ENCODE data around the gene TLE6. TPM values are rescaled to one million over a fixed set of nuclear protein-coding genes. Genes with fewer than 3 reads are reported as not detected.

TLE6 gene
- total and polyA plus RNA-seq, 2 of the 4 experiments (the other 2 are of a cell fraction) = under 0.01 to 0.17 TPM

DNA sequence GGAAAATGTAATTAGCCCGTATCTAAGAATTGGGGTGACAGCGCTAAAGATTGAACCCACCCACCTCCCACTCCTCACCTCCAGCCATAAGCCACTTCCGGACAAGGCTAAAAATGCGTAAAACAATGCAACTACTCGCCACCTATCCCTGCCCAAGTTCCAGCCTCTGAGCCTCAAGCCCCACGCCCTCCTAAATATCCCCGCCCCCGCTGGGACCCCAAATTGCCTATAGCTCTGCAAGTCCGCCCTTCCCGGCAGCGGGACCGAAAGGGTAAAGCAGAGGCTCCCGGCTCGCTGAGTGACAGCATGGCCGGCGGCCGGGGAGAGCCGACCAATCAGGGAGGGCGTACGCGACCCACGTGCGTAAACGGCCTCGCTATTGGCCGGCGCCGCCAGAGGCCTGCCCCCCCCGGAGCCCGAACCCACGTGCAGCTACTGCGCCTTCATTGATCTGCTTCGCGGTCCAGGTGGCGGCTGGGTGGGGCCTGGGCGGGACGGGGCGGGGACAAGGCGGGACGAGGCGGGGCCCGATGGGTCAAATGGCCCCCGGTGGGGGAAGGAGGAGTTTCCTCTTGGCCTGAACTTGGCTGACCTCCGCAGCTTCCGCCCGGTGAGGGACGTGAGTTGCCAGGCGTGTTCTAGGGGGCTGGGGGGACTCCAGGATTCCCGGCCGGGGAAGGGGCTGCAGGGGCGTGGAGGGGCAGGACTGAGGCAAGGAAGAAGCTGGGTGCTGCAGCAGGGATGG lies at the start of gene TLE6 (continued):
- TF ChIP-seq SMC3 (IDR thresholded peaks at IDR 0.05; ENCODE audit: low read depth, low read length) (no peak), RFX5 (IDR thresholded peaks at IDR 0.05; ENCODE audit: low read depth, low read length) (no peak)
- TF ChIP-seq, protein P1, sequence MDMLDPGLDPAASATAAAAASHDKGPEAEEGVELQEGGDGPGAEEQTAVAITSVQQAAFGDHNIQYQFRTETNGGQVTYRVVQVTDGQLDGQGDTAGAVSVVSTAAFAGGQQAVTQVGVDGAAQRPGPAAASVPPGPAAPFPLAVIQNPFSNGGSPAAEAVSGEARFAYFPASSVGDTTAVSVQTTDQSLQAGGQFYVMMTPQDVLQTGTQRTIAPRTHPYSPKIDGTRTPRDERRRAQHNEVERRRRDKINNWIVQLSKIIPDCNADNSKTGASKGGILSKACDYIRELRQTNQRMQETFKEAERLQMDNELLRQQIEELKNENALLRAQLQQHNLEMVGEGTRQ (IDR thresholded peaks at IDR 0.05; ENCODE audit: low read depth, low read length) = peak; percentile 95

DNA sequence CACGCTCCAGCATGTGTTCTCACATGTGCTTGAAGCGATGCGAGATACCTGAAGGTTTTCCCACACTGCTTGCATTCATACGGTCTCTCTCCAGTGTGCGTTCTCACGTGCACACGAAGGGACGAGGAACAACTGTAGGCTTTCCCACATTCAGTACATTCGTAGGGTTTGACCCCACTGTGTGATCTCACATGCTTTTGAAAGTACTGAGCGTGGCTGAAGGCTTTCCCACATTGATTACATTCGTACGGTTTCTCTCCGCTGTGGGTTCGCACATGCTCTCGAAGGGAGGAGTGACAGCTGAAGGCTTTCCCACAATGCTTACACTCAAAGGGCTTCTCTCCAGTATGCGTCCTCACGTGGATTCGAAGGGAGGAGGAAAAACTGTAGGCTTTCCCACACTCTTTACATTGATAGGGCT lies 43.9 kb upstream of the TLE6 start:
- Histone ChIP-seq H2BK20ac (ENCODE audit: low read depth, low read length) (no peak overlapping the region), H3K4me2 (ENCODE audit: low read depth, low read length) (no peak overlapping the region), H3K4me3 (ENCODE audit: insufficient read depth, low read depth, low read length) (no peak overlapping the region), H3K79me1 (ENCODE audit: low read depth in 1 of 2, low read length in 2 of 2) (no peaks in the 10 kb centered on the region), H4K5ac (ENCODE audit: low read depth, low read length) (no peak overlapping the region), H3K36me3 (ENCODE audit: control insufficient read depth, insufficient read depth, low read length) (peaks cover 35% of the 10 kb centered on the region), H2BK5ac (ENCODE audit: low read depth, low read length, poor library complexity, severe bottlenecking) (no peak overlapping the region), H3K4me1 (ENCODE audit: control insufficient read depth, insufficient read depth, low read length) (no peaks in the 10 kb centered on the region), H3K14ac (replicated peaks; ENCODE audit: low read depth, low read length) (no peak overlapping the region), H3K56ac (ENCODE audit: extremely low read depth, insufficient read depth, low read length) (no peak overlapping the region), H2BK120ac (ENCODE audit: low read depth, low read length) (no peak overlapping the region), H3K23ac (ENCODE audit: low read depth, low read length) (no peak overlapping the region), H3K9me3 (ENCODE audit: control insufficient read depth, insufficient read depth, low read length) (peaks cover 50% of the 10 kb centered on the region), H3K9ac (ENCODE audit: low read depth, low read length) (no peak overlapping the region), H2AK5ac (ENCODE audit: low read depth, low read length) (no peak overlapping the region), H3K9me1 (ENCODE audit: insufficient read depth, low read length) (no peaks in the 10 kb centered on the region), H3K4ac (ENCODE audit: low read depth, low read length) (no peak overlapping the region), H3K18ac (ENCODE audit: low read depth, low read length) (no peak overlapping the region), H4K91ac (ENCODE audit: insufficient read depth, low read depth, low read length) (no peak overlapping the region), H2AK9ac (replicated peaks; ENCODE audit: low read depth, low read length, poor library complexity) (no peak overlapping the region), H4K20me1 (ENCODE audit: insufficient read depth, low read length) (no peaks in the 10 kb centered on the region), H3K27me3 (ENCODE audit: control insufficient read depth, insufficient read depth, low read length) (no peaks in the 10 kb centered on the region), H2BK15ac (ENCODE audit: low read depth, low read length) (no peak overlapping the region), H3K27ac (ENCODE audit: insufficient read depth, low read length) (no peak overlapping the region), H4K8ac (ENCODE audit: low read depth in 2 of 2, low read length in 2 of 2) (no peak overlapping the region), H2AFZ (replicated peaks; ENCODE audit: low read length, poor library complexity) (no peak overlapping the region)
- DNase-seq (no peak), ATAC-seq (ENCODE audit: low read depth) (no peak)
- intact Hi-C loops (cut with micrococcal nuclease) (no loop called here), in situ Hi-C loops (cut with MboI; ENCODE audit: low sequenced_read_pairs) (no loop called here), dilution Hi-C loops (cut with HindIII; ENCODE audit: low sequenced_read_pairs, unreplicated experiment) (no loop called here)
- ChIA-PET POLR2A (ENCODE audit: unreplicated experiment) (no interaction called here), CTCF (no interaction called here)
- 99% methylated on average over 12 of the region's 18 CpGs; no CpG with 5 or more reads in 1 of the 2 experiments for WGBS, 2 experiments (ENCODE audit: extremely low coverage in 2 of 2, insufficient read length in 1 of 2)
- no TSS peak for BruUV-seq (replicated peaks)
- TF ChIP-seq FOS (IDR thresholded peaks at IDR 0.05; ENCODE audit: low read depth, low read length) = no peak
- peak; percentile 54 for TF ChIP-seq RCOR1 (IDR thresholded peaks at IDR 0.05; ENCODE audit: insufficient replicate concordance, low read length)
- no peak for TF ChIP-seq ELK1 (IDR thresholded peaks at IDR 0.05; ENCODE audit: borderline replicate concordance, low read depth, low read length)
- no peak for TF ChIP-seq MAFK (IDR thresholded peaks at IDR 0.05; ENCODE audit: low read depth, low read length)
- TF ChIP-seq CTCF (conservative IDR thresholded peaks at IDR 0.05; ENCODE audit: low read depth, low read length) = no peak
